HG03103 (cell line): ENCODE data around the gene DBI.
"Not testable (repeated sequence)": the region's sequence is repeated elsewhere in the genome, so short reads cannot be mapped to it uniquely, and the experiment has no call there.

Experiments
- ATAC-seq: cut with Tn5 transposase; IDR thresholded peaks from one replicate; pipeline ENCODE4 v1.9.1; 2021; ENCODE audit warnings: low read depth; ENCODE audit not compliant: unreplicated experiment

Gene DBI

DNA sequence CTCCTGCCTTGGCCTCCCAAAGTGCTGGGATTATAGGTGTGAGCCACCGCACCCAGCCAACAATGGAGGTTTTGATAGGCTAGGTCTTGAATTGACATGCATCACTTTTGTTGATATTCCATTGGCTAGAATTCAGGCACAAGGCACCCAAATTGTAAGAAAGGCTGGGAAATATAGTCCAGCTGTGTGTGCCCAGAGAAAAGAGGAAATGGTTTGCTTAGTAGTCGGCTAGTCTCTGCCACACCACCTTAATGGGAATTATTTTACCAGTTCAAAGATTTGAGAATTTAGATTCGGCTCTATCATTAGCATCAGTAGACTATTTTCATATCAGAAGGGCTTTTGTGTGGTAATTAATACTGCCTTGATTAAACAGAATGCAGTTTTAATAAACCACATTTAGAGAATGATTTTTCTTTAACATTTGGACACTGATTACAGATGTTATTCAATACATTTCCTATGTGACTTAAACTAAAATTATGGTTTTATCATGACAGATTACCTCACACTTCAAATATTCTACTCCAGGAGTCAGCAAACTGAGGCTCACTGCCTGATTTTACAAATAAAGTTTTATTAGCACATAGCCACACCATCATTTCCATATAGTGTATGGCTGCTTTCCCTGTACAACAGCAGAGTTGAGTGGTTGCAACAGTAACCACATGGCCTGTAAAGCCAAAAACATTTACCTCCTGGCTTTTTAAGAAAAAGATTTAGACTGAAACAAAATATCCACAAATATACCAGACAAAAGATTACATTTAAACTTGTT, 27.4 kb downstream of the DBI start:
- no peak for ATAC-seq

DNA sequence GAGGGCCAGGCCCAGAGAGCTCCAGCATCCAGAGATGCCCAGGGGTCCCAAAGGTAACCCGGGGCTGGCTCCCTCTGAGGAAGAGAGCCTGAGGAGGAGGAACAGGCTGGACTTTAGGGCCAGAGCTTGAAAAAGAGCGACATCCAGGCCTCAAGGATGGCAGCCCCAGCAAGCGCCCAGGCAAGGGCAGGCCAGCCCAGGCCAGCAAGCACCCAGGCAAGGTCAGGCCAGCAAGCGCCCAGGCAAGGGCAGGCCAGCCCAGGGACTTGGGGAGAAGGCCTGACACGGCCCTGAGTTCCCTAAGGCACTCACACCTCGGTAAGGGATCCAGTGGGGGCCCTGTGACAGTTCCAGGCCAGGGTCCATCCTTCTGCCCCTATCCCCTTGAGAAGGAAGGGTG, 30.4 kb downstream of the DBI start:
- ATAC-seq: no peak

DNA sequence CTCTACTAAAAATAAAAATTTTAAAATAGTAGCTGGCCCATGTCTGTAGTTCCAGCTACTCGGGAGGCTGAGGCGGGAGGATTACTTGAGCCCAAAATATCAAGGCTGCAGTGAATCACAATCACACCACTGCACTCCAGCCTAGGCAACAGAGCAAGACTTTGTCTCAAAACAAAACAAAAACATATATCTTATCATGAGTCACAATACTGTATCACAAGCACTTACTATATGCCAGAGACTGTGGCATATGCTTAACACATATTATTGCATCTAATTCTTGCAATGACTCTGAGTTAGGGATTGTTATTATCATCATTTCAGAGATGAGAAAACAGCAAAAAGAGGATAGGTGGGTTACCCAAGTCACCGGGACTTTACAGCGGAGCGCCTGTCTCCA, 35.3 kb downstream of the DBI start:
- ATAC-seq: no peak

DNA sequence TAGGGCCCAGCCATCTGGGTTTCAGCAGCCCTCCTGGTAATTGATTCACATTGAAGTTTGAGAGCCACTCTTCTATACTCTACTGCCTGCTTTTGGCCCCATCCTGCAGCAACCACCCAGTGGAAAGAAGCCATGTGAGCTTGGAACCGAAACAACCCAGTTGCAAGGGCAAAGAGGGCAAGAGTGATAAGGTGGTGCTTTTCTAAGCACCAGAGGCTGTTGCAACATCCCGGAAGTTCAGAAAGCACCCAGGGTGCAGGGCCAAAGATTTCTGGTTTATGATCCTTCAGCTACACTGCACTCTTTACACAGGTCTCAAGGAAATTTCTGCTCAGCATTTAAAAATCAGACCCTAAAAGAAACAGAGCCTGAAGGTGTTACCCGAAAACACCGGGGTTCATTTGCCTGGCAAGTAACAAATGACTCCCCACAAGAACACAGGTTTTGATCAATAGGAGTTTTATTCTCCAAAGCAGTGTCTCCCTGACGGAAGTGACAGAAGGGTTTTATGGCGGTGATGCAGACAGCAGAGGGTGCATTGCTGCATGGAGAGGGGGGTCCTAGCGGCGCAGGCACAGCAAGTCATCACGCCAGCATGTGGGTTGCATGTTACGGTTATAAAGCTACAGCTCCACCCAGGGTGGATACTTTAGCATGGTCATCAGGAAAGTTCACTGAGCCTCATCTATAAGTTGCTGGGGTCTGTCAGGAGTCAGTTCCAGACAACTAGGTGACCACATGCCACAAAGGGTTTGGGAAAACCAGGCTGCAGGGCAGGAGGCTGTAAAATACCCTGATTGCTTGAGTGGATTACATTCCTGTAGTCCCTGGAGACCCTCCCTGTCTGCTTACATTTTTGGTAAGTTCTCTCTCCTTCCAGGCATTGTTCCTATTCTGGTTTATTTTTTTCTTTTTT, 36.1 kb downstream of the DBI start:
- ATAC-seq: no peak

DNA sequence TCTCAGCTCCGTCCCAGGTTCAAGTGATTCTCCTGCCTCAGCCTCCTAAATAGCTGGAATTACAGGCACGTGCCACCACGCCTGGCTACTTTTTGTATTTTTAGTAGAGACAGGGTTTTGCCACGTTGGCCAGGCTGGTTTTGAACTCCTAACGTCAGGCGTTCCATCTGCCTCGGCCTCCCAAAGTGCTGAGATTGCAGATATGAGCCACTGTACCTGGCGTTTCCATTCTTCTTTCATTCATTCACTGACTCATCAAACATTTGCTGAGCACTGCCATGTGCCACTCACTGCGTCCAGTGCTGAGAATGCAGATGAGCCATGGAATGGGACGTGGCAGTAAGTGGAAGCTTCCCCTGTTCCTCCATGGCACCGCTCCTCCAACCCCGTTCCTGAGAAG, 36.8 kb downstream of the DBI start:
- not testable (repeated sequence) for ATAC-seq

DNA sequence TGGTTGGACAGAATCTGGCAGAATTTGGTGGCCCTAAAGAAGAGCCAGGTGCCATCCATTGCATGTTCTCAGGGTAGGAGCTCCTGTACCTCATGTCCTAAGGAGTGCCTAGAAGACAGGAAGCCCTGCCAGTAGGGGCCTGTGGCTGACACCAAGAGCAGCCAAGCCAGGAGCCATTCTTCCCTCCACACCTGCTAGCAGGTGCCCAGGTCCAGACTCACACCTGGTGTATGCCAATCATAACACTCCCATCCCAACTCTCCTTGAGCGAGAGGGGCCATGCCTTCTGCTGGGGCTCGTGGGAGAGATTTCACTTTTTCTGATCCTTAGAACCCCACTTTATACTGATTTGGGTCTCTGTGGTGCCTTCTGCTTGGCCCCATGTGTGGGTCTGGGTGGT, 38.4 kb downstream of the DBI start:
- ATAC-seq: no peak

DNA sequence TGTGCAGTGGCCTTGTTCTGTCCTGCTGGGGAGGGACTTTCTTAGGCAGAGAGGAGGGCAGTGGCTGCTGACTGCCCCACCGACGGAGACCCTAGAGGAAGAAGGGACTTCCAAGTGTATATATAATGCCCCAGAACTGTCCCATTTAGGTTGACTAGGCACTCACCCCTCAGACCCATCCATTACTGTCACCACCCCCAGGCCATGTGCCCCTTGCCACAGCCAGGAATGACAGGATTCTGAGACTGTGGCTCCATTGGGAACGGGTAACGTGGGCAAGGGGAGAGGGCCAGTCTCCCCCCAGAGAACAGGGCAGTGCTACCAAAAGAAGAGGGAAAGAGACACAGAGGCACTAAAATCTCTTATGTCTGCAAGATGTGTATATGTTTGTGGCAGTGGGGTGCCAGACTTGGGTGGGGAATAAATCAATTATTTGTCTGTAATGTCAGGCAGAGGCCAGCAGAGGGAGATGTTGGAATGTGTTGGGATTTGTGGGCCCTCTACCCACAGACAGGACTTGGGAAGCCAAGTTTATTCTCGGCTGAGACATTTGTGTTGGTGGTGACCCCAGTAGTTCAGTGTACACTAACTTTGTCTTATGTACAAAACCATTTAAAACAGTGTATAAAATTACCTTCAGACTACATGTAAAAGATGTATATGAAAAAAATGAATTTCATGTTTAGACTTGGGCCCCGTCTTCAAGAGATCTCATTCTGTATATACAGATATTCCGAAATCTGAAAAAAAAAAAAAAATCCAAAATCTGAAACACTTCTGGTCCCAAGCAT, 40.8 kb downstream of the DBI start:
- ATAC-seq: no peak

DNA sequence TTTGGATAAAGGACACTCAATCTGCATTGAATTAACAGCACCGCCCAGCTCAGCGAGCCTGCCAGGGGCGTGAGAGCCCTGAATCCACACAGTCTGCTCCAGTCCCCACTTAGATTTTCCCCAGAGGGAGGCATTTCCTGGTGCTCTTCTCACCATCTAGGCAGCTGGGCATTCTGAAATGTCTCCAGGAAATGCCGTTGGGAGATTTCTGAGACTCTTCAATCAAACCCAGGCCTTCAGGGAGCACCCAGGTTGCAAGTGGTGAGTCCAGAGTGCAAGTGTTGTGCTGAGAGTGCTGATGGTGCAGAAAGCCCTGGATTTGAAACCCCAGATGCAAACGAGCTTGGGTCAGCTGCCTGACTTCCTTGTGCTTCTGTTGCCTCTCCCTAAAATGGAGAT, 41.4 kb downstream of the DBI start:
- no peak for ATAC-seq

DNA sequence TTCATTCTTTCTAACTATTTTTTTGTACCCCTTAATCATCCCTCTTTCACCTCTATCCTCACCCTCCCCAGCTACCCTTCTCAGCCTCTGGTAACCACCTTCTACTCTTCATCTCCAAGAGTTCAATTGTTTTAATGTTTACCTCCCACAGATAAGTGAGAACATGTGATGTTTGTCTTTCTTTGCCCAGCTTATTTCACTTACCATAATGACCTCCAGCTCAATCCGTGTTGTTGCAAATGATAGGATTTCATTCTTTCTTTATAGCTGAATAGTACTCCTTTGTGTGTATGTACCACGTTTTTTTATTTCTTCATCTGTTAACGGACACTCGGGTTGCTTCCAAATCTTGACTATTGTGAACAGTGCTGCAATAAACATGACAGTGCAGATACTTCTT, 42.7 kb downstream of the DBI start:
- ATAC-seq: no peak

DNA sequence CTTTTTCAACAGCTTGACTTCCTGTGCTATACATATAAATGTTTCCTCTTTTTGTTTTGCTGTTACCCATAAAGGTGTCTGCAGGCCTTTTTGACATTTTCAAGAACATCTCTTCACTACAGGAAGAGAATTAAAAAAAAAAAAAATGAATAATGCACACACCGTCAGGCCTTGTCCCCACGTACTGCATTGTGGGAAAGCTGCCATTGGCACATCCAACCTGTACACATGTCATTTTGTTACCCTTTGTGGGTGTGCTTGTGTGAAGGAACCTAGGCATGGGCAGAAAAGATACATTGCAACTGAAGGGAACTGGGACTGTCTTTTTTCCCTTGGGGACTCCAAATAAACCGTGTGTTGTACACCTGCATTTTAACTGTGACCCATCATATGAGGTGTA, 48.1 kb downstream of the DBI start:
- no peak for ATAC-seq

DNA sequence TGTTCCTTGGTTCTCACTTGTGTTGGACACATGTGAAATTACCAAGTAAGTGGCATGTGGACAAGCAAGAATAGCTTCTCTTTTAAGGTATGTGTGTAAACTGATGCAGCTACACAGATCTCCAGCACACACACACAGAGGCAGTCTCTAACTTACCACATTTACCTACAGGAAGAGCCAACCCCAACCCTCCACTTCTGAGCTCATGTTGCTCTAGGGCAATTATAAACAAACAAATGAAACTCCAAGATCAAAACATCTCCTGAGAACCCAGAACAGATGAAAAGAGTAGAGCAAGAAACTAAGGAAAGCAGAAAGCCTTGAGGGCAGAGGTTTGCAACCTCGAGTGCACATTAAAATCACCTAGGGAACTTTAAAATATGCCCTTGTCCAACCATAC, 48.9 kb downstream of the DBI start:
- no peak for ATAC-seq

DNA sequence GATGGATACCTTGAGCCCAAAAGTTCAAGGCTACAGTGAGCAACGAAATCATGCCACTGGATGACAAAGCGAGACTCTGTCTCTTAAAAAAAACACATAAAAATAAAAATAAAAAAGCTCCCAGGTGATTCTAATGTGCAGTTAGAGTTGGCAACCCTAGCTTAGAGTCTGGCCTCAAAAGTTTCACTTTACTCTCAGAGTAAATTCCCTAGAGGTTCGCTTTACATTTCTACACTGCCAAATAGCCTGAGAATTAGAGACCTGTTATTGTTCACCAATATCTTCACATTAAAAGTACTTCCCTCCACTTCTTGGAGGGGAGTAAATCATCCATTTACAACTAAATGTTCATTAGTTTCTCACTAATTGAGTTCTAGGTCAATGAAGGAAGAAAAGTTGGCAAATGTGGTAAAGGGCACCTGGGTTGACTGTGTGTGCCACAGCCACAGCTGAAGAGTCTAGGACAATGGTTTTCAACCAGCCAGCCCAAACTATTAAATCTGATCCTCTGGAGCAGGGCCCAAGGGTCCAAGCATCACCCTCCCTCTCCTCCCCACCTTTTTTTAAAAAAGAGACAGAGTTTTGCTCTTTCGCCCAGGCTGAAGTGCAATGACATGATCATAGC, 49.6 kb downstream of the DBI start:
- no peak for ATAC-seq

DNA sequence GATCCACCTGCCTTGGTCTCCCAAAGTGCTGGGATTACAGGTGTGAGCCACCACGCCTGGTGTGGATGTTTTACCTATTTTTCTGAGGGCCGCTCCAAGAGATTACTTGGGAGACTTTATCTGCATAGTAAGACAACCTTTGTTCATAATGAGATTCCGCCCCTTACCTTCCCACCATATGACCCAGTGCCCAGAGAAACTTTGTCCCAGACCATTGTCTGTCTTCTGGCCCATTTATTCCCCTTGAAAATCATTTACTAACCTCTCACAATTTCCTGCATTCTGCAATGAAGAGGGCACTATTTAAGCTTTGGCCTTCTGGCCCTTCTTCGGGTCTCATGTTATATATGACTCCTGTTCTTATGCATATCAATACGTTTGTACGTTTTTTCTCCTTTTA, 51.1 kb downstream of the DBI start:
- no peak for ATAC-seq

DNA sequence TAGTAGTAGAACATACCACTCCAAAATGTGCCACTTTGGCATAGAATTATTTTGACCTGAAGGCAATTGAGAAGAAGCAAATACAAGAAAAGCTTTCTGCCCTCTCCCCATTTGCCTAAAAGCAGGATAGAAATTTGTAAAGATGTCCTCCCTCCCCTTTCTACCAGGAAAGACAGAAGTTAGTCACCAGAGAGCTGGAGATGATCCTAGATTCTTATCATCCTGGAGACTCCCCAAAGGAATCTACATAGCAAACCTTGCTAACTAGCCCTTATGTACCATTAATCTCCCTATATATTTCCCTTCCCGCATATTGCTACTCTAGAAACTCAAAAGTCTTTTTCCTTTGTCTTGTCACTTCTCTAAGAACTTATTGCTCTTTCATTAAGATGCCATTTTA, 52.3 kb downstream of the DBI start:
- ATAC-seq: no peak

DNA sequence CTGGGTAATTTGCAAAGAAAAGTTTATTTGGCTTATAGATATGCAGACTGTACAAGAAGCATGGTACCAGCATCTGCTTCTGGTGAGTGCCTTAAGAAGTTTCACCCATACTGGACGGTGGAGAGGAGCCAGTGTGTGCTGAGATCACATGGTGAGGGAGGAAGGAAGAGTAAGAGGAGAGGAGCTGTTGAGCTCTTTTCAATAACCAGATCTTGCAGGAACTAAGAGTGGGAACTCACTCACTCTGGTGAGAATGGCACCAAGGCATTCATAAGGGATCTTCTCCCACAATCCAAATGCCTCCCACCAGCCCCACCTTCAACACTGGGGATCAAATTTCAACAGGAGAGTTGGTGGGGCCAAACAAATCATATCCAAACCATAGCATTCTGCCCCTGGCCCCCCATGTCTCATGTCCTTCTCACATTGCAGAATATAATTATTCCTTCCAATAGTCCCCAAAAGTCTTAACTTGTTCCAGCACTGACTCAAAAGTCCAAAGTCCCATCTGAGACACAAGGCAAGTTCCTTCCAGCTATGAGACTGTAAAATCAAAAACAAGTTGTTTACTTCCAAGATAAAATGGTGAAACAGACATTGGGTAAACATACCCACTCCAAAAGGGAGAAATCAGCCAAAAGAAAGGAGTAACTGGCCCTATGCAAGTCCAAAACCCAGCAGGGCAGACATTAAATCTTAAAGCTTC, 53.2 kb downstream of the DBI start:
- no peak for ATAC-seq

DNA sequence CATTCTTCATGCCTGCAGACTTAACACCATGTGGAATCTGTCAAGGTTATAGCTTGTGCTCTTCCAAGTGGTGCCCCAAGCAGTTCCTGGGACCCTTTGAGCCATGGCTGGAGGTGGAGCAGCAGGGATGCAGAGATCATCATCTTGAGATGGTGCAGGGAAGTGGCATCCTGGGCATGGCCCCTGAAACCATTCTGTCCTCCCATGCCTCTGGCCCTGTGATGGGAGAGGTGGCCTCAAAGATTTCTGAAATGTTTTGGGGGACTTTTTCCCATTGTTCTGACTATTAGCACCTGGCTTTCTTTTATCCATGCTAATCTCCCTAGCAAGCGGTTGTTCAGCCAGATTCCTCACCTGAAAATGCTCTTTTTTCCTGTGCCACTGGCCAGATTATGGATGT, 54.5 kb downstream of the DBI start:
- no peak for ATAC-seq

DNA sequence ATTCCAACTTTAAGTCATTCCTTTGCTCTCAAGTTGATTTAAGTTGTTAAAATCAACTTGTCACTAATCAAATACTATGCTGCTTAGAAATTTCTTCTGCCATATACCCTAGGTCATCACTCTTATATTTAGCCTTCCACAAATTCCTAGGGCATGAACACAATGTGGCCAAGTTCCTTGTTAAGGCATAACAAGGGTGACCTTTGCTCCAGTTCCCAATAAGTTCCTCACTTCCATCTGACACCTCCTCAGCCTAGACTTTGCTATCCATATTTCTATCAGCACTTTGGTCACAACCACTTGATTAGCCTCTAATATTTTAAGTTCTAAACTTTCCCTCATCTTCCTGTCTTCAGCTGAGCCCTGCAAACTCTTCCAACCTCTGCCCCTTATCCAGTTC, 55.0 kb downstream of the DBI start:
- ATAC-seq: no peak
